ENCODE results near the gene OPN3.

OPN3 gene

GRCh38 chr1:241586905-241587512 is 53.2 kb downstream of the OPN3 start:
- no peak for FAIRE-seq

GRCh38 chr1:241582921-241583321 is 57.2 kb downstream of the OPN3 start:
- FAIRE-seq = no peak

GRCh38 chr1:241579434-241579833 is 60.7 kb downstream of the OPN3 start:
- FAIRE-seq = no peak

DNA sequence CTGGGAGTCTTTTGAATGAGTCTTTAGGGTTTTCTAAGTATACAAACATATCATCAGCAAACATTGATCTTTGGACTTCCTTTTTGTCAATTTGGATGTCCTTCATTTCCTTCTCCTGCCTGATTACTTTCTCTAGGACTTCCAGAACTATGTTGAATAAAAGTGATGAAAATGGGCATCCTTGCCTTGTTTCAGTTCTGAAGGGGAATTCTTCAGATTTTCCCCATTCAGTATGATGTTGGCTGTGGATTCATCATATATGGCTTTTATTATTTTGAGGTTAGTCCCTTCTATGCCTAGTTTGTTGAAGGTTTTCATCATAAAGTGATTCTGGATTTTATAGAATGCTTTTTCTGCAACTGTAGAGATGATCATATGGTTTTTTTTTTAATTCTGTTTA is 66.0 kb downstream of the OPN3 start:
- FAIRE-seq = no peak

DNA sequence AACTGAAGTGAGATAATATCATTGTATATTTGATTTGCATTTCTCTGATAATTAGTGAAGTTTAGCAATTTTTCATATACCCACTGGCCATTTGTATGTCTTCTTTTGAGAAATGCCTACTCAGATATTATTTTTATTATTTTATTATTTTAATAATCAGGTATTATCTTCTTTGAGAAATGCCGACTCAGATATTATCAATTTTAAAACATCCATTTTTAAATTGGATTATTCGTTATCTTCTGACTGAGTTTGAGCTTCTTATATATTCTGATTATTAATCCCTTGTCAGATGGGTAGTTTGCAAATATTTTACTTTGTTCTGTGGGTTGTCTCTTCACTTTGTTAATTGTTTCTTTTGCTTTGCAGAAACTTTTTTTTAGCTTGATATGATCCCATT is 70.3 kb downstream of the OPN3 start:
- FAIRE-seq = no peak

GRCh38 chr1:241560849-241561187 is 79.4 kb downstream of the OPN3 start:
- FAIRE-seq = no peak

GRCh38 chr1:241560146-241560848 is 79.9 kb downstream of the OPN3 start:
- no peak for FAIRE-seq

- peak; percentile 35 for FAIRE-seq
Observed at GRCh38 chr1:241557551-241558193, 82.5 kb downstream of the OPN3 start.

DNA sequence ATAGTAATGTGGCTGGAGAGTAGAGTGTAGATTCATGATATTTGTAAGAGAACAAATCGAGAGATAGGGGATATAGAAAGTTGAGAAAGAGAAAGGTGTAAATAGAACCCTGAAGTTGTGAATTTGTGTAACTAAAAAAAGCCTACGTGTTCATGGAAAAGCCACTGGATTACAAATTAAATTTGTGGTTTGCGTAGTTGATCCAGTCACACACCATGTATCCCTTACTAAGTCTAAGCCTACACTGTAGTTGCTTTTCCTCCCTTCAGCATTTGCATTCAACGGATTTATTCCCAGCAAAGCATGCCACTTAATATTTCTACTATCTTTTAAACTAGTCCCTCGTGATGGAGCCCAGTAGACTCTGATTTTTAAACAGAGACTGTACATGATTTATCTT is 83.1 kb downstream of the OPN3 start:
- no peak for FAIRE-seq

GRCh38 chr1:241555526-241555925 is 84.6 kb downstream of the OPN3 start:
- FAIRE-seq = no peak

GRCh38 chr1:241553886-241554592 is 86.1 kb downstream of the OPN3 start:
- FAIRE-seq = no peak

DNA sequence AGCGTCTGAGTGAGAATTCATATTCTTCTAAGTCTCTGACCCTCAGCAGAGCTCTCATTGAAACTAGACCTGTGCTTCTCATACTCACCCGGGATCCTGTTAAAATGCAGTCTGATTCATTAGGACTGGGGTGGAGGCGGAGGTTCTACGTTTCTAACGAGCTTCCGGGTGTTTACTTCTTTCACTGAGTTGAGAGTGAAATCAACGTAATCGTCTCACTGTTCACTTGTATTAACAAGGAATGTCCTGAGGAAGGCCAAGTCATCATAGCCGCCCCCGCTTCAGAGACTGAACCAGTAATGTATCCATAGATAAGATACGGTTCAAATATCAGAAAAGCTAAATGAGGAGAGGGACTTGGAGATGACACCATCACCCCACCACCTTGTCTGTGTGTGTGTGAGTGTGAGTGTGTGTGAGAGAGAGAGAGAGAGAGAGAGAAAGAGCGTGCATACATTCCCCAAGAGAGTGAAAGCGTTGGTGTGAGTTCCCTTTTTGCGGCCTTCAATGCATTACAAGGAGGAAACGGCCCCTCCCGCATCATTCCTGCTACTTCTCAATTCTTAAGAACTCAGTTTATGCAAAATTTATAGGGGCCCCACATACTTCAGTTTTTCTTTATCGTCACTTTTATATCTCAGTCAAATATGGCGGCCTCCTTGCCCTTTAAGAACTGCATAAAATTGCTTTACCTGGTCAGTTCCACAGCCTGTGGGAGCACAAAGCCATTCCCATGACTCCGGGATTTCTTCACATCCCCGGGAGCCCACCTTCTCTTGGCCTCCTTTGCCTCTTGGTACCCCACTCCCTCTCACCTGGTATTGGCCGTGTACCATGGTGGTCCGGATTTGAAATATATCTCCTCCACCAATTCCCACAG is 88.2 kb downstream of the OPN3 start:
- no peak for FAIRE-seq

DNA sequence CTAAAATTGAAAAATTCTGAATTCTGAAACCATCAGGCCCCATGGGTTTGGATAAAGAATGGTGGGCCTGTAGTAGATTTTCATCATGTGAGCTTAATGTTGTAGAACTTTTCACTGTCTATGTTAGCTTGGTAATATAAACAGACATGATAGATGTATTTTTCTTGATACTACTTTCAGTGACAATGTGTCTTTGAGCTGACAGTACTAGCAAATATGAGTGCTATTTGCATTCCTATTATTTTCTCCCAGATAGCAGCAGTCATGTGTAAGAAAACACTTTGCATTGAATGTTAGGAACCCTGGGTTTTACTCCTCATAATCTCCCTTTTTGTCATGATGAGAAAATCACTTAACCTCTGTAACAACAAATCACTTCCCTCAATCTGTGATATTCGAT is 89.9 kb downstream of the OPN3 start:
- FAIRE-seq = no peak

DNA sequence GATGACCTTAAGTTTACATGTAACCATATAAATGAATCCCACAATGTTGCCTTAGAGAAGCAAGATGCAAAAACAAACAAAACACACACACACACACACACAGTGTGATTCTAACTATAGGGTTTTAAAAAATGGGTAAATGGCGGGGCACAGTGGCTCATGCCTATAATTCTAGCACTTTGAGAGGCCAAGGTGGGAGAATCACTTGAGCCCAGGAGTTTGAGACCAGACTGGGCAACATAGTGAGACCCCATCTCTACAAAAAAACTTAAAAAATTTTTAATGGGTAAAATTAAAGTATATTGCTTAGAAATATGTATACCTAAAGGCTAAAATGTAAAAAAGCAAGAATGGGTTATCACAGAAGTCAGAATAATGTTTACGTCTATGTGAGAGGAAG is 92.2 kb downstream of the OPN3 start:
- no peak for FAIRE-seq

All from endometrium (tissue), 2 donors.